ENCODE data around the gene ZBTB16.
A peak's percentile ranks its signal among the peaks of the same experiment; 100 is the strongest.

ZBTB16 gene, protein sequence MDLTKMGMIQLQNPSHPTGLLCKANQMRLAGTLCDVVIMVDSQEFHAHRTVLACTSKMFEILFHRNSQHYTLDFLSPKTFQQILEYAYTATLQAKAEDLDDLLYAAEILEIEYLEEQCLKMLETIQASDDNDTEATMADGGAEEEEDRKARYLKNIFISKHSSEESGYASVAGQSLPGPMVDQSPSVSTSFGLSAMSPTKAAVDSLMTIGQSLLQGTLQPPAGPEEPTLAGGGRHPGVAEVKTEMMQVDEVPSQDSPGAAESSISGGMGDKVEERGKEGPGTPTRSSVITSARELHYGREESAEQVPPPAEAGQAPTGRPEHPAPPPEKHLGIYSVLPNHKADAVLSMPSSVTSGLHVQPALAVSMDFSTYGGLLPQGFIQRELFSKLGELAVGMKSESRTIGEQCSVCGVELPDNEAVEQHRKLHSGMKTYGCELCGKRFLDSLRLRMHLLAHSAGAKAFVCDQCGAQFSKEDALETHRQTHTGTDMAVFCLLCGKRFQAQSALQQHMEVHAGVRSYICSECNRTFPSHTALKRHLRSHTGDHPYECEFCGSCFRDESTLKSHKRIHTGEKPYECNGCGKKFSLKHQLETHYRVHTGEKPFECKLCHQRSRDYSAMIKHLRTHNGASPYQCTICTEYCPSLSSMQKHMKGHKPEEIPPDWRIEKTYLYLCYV

DNA sequence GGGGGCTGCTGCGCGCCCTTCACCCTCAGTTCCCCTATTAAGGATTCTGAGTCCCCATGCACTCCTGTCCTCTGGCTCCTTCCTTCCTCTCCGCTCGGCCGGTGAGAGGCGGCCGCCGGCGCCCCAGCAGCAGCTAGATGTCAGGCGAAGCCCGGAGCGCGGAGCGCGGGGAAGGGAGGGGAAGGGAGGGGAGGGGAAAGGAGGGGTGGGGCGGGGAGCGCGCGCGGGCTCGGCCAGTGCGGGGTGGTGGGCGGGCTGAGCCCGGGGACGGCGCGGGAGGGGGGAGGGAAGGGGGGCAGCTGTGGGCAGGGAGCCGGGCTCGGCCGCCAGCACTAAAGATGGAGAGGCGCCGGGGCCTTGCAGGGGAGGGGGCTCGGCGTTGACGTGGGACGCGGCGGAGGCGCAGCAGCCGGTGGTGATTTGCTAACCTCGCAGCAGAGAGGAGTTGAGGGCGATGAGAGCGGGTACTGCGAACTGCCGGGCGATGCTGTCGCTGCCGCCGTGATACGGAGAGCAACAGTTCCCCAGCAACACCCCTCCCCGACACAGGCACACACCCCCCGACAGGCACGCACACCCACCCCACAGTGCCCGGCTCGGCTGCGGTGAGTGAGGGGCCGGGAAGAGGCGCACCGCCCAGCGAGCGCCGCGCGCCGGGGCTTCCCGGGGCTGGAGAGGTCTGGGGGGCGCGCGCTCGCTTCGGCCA lies at the start of gene ZBTB16:
TSS of gene ZBTB16 (plus strand) at position 434 of the 706 bp plus-strand sequence. CDS start 3,590 bp downstream, outside the sequence.
- no peak for TF ChIP-seq ZFX (IDR thresholded peaks at IDR 0.05; ENCODE audit: borderline replicate concordance)
- TF ChIP-seq, protein P1, sequence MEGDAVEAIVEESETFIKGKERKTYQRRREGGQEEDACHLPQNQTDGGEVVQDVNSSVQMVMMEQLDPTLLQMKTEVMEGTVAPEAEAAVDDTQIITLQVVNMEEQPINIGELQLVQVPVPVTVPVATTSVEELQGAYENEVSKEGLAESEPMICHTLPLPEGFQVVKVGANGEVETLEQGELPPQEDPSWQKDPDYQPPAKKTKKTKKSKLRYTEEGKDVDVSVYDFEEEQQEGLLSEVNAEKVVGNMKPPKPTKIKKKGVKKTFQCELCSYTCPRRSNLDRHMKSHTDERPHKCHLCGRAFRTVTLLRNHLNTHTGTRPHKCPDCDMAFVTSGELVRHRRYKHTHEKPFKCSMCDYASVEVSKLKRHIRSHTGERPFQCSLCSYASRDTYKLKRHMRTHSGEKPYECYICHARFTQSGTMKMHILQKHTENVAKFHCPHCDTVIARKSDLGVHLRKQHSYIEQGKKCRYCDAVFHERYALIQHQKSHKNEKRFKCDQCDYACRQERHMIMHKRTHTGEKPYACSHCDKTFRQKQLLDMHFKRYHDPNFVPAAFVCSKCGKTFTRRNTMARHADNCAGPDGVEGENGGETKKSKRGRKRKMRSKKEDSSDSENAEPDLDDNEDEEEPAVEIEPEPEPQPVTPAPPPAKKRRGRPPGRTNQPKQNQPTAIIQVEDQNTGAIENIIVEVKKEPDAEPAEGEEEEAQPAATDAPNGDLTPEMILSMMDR (IDR thresholded peaks at IDR 0.05), result peak; percentile 43
- peak within 1 kb of the TSS; percentile 85 for H3K27ac ChIP-seq

DNA sequence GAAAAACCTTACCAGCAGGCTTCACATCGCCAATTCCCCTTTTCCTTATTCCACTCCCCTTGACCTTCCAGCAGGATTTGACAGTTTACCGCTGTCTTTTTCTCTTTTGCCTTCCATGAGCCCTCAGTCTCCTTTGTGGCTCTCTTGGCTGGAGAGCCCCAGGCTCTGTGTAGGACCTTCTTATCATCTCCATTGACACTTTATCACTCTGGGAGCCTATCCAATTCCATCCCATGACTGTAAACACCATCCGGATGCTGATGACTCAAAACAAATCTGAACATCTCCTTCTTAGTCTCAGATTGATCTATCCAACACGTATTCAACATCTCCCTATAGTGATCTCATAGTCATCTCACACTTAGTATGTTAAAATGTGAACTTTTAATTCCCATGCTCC lies 48.6 kb upstream of the ZBTB16 start:
- no peak overlapping the region for H3K27ac ChIP-seq
- TF ChIP-seq, protein P1 (IDR thresholded peaks at IDR 0.05), result no peak
- no peak for TF ChIP-seq ZFX (IDR thresholded peaks at IDR 0.05; ENCODE audit: borderline replicate concordance)

DNA sequence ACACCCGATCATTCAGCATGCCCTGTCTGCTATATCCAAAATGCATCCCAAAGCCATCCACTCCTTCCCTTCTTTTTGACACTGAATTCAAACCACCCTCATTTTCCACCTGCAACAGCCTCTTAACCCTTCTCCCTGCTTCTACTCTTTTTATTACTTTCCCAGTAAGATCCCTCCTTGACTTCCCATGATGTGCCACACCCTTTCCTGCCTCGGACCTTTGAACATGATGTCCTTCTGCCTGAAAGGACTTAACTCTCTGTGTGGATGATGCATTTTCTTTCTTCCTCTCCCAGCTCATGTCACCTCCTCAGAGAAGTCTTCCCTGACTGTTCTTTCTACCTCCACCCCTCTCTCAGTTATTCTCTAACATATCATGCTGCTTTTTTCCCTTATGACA lies 48.1 kb upstream of the ZBTB16 start:
- no peak for TF ChIP-seq ZFX (IDR thresholded peaks at IDR 0.05; ENCODE audit: borderline replicate concordance)
- TF ChIP-seq, protein P1 (IDR thresholded peaks at IDR 0.05), result no peak
- no peak overlapping the region for H3K27ac ChIP-seq

DNA sequence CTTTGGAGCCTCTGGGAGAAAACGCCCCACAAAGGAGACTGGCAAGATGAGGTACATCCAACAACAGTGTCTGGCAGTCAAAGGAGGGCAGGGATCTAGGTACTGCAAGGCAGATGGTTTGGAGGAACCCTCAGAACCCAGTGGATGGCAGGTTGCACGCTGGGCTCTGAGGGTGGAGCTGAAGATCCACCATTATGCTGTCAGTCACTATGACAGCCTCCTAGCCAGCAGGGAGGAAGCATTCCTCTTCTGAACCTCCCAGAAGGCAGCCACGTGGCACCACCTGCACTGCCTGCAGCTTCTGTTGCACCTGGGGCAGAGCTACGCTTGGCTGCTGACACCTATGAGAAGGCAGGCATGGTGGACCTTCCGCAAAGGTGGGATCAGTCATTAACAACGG lies 44.4 kb upstream of the ZBTB16 start:
- TF ChIP-seq ZFX (IDR thresholded peaks at IDR 0.05; ENCODE audit: borderline replicate concordance), result no peak
- TF ChIP-seq, protein P1 (IDR thresholded peaks at IDR 0.05), result no peak
- no peak overlapping the region for H3K27ac ChIP-seq

DNA sequence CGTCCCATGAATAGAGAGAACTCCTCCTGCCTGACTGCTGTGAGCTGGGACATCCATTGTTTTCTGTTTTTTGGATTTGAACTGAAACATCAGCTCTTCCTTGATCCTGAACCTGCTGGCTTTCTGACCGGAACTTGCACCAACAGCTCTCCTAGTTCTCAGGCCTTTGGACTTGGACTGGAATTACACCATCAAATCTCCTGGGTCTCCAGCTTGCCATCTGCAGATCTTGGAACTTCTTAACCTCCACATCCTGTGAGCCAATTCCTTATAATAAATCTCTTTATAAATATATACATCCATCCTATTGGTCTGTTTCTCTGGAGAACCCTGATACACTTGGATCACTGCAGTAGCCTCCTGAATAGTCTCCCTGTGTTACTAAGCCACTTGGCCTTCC lies 42.5 kb upstream of the ZBTB16 start:
- H3K27ac ChIP-seq, result no peak overlapping the region
- no peak for TF ChIP-seq ZFX (IDR thresholded peaks at IDR 0.05; ENCODE audit: borderline replicate concordance)
- TF ChIP-seq, protein P1 (IDR thresholded peaks at IDR 0.05), result no peak

DNA sequence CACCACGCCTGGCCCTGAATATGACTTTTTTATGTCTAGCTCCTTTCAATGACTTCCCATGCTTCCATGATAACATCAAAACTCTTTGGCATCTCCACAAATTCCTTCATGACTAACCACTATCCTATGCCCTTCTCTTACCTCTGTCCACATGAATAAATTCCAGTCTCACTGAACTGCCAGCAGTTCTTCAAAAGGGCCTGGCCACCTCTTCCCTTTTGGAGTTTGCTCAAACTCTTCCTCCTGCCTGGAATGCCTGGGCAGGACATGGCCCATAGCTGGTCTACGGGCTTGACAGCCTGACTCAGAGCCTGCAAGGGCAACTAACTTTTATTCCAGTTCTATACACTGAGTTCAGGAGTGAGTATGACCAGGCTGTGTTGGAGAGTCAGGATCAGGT lies 41.8 kb upstream of the ZBTB16 start:
- H3K27ac ChIP-seq, result no peak overlapping the region
- no peak for TF ChIP-seq ZFX (IDR thresholded peaks at IDR 0.05; ENCODE audit: borderline replicate concordance)
- TF ChIP-seq, protein P1 (IDR thresholded peaks at IDR 0.05), result no peak
